Nucleus accumbens (tissue), 56 donors: ENCODE results near the gene GP1BB.

ENCODE experiments used
- DNase-seq, 56 donors: peaks; one replicate each; lab custom pipeline; 2025; lab: John Stamatoyannopoulos, UW

GP1BB gene

DNA sequence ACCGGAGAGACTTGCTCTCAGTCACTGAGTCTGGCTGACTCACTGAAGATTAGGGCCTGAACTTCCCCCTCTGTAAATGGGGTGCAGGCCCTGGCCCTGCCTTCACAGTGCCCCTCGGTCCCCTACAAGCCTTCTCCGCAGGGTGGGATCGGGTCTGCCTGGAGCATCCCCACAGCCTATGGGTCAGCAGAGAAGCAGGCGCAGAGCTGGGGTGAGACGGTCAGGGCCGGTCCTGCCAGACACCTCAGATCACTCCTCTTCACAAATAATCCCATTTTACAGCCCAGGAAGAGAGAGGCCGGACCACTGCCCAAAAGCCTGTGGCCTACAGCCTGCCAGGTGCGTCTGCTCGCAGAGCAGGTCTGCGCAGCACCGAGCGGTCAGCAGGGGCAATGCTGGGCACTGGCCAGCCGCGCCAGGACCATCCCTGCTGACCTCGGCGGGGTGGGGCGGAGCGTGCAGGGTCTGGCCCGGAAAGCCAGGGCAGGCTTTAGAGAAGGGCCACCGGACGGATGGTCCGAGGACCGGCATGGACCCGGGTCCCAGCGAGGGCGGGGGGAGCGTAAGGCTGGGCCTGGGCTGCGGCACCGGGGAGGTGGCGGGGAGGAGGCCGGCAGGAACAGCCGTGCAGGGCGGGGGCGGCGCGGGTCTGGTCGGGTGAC is 9.6 kb upstream of the GP1BB start:
- peak in 1 of 56 donors; percentile 58 for DNase-seq

DNA sequence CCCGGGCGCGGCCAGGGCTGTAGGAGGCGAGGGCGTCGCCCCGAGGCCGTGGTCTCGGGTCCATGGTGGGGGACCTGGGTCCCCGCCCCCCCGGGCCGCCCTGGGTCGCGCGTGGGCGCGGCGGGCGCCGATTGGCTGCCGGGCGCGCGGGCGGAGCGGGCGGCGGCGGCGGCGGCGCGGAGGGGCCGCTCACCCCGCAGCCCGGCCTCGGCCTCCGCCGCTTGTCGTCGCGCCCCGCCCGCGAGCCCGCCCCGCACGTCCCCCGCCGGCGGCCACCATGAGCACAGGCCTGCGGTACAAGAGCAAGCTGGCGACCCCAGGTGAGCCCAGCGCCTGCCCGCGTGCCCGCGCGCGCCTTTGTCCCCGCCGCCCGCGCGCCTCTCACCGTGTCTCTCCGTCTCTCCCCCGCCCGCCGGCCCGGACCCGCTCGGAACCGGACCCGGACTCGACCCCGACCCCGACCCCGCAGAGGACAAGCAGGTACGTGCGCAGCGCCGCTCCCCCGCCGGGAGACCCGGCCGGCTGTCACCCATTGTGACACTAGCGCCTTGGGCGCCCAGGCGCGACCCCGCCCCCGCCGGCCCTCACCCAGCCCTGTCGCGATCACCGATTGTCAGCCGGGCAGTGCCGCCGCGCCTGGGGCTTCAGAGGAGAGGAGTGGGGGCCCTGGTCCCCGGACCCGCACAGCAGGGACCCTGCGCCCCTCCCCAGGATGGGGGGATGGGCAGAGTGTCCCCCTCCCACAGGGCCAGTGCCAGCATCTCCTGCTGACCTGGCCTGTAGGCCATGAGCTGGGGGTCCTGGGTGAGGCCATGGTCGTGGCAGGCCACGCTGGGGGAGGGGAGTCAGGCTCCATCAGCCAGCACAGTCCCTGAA is 8.8 kb upstream of the GP1BB start, which contains the start of gene SEPTIN5:
TSS of gene SEPTIN5 (plus strand) at position 192 of the 876 bp plus-strand sequence. CDS start at position 278, 86 bp downstream.
- DNase-seq: peak in 1 of 56 donors; percentile 51

DNA sequence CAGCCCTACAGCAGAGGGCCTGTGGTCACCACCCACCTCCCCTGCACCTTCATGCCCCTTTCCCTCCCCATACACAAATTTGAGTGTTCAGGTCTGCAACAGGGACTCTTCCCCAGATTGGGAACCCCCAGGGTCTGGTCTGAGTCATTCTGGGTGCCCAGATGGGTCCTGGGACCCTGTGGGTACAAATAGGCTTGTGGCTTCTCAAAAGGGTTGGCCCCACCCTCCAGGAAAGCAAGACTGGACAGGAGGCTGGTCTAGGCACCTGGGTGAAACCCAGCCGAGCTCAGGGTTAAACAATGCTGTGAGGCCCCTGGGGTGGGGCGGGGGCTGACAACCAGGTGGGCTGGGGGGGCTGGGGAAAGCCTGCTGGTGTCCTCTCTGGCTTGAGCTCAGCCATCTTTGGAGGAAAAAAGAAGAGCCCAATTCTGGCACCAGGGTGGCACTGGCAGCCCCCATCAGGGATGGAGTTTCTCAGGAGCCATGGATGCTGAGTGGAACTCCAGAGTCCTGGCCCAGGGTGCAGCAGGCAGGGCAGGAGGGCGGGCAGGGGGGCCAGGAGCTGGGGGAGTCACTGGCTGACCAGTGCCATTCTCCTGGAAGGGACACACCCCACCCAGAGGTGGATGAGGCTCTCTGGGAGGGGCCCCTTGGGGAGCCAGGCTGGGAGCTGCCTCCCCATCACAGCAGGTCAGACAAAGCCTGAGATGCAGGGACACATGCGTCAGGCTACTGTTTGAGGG is 8.0 kb upstream of the GP1BB start:
- DNase-seq: no peak

DNA sequence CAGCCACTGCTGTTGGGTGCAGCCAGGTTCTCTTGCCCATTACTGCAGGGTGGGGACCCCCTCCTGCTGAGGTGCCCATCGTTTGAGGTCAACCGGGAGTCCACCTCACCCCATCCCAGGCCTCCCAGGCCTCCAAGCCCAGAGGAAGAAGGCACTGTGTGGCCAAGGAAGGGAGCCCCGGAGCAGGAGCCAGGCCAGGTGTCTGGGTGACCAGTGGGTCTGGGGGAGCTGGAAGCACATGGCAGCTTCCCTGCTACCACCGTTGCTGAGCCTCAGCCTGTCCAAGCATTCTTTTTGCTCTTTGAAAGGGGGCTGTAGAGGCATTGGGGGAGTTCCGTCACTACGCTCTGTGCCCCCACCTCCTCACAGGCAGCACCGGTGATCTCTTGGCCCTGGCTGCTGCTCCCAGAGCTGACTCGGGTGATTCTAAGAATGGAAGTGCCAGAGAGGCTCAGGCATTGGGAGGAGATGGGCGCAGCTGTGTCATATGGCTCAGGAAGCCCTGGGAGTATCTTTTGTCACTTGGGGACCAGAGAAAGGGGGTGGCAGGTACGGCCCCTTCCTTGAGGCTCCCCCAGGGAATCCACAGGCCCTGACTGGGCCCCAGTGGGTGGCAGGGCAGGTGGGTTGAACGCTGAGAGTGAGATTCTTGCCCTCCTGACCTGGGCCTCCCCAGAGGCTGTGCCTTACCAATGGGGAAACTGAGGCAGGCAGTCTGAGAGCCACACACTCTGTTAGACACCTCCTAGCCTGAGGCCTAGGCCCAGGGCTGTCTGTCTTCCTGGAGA is 7.1 kb upstream of the GP1BB start:
- no peak for DNase-seq

DNA sequence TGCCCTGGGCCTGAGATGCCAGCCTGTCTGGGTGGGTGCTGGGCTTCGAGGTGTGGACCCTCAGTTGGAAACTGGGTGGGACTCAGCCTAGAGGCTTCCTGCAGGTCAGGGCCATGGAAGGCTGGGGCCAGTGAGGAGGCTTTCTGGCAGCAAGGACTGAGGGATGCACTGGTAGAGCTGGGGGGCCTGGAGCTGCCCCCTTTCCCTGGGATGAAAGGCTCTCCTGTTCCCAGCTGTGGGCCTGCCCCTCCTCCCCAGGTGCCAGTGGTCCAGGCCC is 6.6 kb upstream of the GP1BB start:
- no peak for DNase-seq

DNA sequence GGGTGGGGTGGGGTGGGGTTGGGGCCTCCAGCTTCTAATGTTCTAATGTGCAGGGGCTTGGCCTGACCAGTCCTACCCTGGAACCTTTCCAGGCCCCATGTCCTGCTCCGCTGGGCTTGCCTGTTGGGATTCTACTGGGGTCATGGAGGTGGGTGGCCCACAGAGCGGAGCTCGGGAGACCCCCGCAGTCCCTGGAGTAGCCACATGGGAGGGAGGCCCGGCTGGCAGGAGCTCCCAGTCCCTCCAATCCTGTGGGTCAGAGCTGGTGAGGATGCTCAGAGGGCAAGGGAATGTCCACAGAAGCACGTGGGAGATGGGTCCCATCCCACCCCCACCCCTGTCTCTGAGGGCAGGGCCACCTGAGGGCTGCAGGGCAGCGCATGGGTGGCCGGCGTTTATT is 6.2 kb upstream of the GP1BB start:
- DNase-seq: no peak

DNA sequence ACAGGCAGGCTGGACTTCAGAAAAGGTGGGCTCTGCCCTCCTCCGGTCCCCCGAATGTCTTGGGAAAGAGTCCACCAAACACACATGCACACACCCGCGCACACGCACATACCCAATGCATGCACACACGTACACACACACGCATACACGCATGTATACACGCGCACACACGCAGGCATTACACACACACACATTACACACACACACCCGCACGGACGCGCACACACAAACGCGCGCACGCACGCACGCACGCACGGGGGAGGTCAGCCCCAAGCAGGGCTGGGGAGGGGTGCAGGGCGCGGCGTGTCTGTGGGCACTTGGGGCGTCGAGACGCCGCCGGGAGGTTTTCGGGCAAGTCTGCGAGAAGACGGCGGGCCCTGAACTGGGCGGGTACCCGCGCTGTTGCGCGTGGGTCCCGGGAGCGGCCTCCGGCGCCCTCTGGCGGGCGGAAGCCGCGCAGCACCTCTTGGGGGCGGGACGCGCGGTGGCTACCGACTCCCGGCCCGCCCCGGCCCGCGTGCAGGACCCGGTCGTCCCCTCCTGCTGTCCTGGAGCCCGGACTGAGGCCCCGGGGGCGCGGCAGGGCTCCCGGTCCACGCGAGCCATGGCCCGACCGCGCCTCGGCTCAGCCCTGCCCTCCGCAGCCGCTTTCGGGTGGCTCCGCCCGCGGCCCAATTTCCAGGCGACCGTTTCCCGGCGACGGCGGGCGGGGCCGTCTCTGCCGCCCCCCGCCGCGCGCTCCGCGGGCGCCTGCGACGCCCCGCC is 5.5 kb upstream of the GP1BB start:
- DNase-seq: peak in 48 of 56 donors; percentile 9 to 85 (median 58)

DNA sequence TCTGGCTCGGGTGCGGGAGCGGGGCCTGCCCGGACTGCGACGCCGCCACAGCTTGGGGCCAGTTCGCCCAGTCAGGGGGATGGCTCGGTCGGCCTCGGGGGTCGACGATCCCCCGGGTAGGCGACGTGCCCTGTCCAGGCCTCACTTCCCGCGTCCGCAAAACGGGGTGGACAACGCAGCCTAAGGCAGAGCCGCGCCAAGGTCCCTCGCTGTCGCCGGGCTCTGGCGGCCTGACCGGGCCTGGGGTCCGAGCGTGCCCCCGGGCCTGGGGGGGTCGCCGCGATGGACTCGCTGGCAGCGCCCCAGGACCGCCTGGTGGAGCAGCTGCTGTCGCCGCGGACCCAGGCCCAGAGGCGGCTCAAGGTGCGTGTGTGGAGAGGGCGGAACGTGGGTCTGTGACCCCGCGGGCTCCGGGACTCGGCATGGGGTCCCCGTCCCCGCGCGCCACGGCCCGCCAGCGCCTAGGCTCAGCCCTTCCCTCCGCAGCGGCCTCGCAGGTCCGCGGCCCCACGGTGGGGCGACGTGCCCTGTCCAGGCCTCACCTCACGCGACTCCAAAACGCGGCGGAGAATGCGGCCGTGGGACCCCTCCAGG is 4.8 kb upstream of the GP1BB start:
- DNase-seq: no peak

DNA sequence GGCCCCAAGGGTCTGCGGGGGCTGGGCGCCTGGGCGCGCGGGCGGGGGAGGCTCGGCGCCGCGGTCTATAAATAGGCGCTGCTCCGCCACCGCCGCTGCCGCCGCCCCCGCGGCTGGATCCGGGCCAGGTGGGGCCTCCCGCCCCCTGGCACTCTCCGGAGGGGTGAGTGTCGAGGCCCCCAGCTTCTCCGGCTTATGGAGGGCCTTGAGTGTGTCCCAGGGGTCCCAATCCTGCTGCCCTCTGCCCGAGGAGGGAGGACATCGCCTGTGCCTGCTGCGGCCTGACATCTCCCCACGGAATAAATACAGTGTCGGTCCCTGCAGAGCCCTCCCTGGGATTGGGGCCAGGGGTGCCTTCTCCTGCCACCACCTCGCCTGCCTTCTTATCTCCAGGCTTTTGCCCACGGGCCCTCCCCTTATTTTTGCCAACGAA is 4.3 kb upstream of the GP1BB start:
- peak in 4 of 56 donors; percentile 15 to 49 (median 29) for DNase-seq

DNA sequence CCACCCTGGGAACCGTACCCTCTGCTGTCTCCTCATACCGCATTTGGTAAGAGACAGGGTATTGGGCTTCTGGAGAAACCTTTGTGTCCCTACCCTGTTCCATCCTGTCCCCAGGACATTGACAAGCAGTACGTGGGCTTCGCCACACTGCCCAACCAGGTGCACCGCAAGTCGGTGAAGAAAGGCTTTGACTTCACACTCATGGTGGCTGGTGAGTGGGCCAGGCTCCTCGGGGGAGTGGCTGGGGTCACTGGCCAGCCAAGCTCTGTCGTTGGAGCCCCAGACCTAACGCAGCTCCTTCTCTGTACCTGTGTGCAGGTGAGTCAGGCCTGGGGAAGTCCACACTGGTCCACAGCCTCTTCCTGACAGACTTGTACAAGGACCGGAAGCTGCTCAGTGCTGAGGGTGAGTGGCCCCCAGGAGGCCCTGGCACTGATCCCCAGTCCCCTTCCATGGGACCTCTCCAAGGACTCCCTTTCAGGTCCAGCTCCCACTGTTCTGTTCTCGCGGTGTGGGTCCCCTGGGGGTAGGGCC is 3.8 kb upstream of the GP1BB start:
- DNase-seq: no peak

DNA sequence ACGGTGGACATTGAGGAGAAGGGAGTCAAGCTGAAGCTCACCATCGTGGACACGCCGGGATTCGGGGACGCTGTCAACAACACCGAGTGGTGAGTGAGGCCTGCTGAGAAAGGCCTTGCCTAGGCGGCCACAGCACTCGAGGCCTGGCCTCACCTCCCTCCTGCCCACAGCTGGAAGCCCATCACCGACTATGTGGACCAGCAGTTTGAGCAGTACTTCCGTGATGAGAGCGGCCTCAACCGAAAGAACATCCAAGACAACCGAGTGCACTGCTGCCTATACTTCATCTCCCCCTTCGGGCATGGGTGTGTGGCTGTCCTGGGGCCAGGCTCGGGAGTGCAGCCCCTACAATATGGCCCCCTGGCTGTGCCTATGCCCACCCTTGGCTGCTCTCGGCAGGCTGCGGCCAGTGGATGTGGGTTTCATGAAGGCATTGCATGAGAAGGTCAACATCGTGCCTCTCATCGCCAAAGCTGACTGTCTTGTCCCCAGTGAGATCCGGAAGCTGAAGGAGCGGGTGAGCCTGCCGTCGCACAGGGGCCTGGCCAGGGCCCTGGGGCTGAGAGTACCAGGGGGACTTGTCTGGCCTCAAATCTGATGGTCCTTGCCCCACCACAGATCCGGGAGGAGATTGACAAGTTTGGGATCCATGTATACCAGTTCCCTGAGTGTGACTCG is 3.0 kb upstream of the GP1BB start:
- no peak for DNase-seq

DNA sequence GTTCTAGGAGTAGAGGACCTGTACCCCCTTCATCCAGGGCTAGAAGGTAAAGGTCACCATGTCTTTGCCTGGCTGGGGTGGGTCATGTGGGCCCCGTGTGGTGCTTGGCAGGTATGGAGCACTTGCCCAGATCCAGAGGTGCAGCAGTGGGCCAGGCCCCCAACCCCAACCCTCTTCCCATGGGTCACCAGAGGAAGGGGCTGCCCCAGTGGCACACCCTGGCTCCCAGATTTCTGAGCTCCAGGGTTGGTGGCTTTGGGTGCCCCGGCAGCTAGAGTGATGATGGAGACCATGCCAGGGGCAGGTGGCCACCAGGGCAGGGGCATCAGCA is 2.4 kb upstream of the GP1BB start:
- no peak for DNase-seq

DNA sequence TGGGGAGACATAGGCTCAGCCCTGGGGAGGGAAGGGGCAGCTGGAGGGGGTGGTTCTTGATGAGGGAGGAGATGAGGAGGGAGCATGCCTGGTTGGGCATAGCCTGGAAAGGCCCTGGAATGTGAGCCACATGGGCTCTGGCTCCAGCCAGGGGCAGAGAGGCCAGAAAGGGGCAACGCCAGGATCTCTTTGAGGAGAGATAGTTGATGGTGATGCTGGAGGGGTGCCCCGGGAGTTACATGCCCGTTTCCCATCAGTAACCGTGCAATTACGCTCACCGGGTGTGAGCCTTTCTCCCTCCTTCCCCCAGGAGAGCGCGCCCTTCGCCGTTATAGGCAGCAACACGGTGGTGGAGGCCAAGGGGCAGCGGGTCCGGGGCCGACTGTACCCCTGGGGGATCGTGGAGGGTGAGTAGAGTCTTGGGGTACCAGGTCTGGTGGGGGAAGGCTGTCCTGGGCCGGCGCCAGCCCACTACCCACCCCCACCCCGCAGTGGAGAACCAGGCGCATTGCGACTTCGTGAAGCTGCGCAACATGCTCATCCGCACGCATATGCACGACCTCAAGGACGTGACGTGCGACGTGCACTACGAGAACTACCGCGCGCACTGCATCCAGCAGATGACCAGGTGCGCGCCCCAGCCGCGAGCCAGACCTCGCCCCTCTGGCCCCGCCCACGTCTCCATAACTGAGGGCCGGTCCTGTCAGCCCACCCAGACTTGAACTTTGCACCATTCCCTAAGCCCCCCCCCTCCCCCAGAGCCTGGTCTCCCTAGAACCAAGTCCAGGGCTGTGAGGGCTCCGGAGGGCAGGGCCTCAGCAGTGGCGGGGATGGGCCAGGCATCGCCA is 1.8 kb upstream of the GP1BB start:
- DNase-seq: no peak

DNA sequence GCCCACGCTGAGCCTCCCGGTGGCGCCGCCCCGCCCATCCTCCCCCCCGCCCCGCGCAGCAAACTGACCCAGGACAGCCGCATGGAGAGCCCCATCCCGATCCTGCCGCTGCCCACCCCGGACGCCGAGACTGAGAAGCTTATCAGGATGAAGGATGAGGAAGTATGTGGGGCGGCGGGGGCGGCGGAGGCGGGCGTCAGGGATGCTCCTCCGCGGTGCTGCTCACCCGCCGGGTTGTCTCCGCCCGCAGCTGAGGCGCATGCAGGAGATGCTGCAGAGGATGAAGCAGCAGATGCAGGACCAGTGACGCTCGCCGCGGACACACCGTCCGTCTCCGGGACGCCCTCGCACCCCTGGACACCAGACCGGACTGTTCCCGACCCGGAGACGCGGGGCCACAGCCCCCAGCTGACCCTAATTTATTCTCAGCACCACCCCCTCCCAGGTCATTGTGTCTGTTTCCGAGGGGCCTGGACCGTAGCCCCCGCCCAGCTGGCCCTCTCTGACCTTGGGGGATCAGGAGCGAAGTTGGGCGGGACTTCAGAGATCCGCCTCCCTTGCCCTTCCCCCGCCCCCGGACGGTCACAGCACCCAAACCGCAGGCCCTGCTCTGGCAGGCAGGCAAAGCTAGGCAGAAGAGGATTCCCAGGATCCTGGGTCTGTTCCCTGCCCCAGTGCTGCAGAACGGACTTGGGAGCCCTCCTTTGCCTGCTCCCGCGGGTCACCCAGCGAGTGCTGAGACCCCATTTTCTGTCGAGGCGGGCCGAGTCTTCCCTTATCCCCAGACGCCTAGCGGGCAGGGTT is 959 bp upstream of the GP1BB start:
- DNase-seq: peak in 1 of 56 donors; percentile 26

DNA sequence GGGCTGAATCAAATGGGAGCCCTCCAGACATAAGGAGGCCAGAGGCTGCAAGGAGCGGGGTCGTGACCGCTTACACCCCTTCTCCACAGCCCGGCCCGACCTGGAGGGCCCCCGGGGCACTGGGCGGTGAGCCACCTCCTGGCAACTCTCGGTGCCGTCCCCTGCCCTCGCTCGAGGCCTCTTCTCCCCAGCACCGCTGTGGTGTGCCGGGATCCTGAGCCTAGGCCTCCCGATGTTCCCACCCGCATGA is 432 bp upstream of the GP1BB start:
- no peak for DNase-seq

DNA sequence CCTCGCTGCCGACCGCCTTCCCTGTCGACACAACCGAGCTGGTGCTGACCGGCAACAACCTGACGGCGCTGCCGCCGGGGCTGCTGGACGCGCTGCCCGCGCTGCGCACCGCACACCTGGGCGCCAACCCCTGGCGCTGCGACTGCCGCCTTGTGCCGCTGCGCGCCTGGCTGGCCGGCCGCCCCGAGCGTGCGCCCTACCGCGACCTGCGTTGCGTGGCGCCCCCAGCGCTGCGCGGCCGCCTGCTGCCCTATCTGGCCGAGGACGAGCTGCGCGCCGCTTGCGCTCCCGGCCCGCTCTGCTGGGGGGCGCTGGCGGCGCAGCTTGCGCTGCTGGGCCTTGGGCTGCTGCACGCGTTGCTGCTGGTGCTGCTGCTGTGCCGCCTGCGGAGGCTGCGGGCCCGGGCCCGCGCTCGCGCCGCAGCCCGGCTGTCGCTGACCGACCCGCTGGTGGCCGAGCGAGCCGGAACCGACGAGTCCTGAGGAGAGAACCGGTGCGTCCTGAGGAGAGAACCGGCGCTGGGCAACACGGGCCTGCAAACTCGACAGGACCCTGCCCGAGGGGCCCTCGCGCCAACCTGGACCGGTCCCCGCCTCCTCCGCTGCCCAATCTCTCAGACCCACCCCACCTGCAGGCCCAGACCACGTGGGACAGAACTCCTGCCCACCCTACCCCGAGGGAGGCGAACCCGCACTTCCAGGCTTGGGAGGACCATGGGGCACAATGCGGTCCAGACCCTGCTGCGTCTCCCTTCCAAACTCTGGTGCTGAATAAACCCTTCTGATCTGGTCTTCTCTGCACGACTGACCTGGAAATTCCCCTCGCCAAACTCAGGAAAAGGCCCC is 866 bp downstream of the GP1BB start:
- DNase-seq: no peak
